Activated CD4-positive, alpha-beta T cell treated with anti-CD3 and anti-CD28 coated beads, Interleukin-2, amount 50 U/mL, for 1 hour (primary cell): ENCODE measurements around the gene CD63.

Source experiments
- DNase-seq: peaks from one replicate; pipeline ENCODE4 v3.0.0-alpha.2; 2020

The CD63 gene

DNA sequence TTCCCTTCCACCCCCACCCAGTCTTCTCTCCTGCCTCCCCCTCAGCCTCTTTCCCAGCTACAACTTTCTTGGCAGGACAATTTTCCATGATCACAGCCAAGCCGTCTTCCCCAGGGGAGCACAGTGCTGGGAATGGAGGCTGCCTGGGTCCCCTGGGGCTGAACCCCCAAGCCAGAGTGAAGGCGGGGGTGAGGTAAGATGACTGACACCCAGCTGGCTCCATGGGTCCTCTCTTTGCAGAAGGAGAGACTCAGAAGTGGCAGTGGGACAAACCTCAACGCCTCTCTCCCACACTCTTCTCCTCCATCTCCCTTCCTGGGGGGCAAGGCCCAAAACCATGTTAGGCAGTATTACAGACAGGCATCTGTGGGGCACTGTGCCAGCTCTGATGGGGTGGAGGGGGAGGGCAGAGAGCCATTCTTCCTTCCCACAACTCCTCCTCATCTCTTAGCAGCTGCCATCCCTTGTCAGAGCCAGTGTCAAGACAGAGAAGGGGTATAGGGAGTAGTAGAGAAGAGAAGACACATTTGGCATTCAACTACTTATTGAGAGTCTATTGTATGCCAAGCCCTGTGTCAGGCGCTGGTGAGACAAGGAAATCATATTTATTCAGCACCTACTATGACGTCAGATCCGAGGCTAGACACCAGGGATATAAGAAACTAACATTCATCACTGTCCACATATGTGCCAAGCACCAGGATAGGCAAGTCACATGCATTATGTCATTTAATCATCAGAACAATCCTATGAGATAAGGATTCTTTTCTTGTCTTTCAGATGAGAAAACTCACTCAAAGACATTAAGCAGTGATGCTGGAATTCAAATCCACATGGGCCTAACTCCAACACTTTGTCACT is 24.7 kb downstream of the CD63 start:
- no peak for DNase-seq

DNA sequence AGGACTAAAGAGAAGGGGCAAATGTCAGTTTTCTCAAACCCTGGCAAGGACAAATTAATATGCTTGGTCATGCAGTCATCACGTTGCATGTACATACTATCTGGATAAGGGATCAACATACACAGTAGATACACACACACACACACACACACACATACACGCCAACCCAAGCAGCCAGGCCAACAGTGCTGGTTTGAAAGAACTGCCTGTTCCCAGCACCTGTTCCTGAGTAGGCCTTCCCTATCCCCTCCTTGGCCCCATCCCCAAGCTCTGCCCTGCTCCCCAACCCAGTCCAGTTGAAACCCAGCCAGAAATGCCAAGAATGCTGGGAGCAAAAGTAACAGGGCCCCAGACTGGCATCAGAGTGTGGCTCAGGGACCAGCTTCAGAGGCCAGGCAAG is 25.5 kb downstream of the CD63 start:
- DNase-seq: no peak

DNA sequence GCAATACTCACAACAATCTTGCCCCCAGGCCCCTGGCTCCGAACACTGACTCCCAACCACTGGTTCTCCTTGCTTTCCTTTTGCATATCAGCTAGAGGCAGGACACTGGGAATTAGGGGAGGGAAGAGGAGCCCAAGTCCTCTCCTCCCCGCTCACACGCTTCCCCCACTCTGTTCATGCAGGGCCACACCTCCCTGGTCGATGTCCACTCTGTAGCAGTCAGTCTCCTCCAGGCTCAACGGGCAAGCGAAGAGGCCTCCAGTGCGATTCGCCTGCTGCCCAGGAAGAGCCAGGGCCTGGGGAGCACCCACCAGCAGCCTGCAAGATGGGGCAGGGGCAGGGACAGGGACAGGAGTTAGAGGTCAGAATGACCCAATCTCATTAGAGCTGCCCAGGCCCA is 25.9 kb downstream of the CD63 start:
- no peak for DNase-seq

DNA sequence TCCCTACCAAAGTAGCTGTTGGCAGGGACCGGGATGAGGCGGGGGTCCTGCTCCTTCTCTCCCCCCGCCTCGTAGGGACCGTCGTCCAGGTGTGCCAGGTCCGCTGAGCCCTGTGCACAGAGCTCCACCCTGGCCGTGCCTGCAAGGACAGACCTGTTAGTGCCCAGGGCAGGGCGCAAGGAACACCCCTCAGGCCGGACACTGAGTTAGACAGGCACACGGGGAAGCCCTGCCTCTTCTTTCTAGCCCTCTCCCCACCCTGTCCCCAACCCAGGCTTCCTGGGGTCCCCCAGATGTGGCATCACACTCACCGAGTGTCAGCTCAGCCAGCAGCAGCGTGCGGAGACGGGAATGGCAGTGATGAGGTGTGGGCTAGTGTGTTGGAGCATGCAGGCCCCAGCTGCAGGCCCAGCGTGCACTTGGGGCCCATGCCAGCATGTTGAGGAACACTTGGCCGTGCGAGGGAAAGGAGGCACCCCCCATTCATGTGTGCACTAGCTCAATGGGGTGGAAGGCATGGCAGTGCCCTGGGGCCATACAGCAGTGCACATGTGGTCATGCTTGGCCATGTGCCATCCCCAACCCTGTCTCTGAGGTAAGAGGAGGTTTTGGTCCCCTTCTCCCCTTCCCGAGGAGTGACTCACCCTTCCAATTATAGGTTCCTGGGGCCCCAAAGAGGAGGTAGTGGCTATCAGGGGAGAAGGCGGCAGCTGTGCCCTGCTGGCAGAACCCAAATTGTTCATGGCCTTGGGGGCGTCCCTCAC is 28.4 kb downstream of the CD63 start:
- DNase-seq: no peak

DNA sequence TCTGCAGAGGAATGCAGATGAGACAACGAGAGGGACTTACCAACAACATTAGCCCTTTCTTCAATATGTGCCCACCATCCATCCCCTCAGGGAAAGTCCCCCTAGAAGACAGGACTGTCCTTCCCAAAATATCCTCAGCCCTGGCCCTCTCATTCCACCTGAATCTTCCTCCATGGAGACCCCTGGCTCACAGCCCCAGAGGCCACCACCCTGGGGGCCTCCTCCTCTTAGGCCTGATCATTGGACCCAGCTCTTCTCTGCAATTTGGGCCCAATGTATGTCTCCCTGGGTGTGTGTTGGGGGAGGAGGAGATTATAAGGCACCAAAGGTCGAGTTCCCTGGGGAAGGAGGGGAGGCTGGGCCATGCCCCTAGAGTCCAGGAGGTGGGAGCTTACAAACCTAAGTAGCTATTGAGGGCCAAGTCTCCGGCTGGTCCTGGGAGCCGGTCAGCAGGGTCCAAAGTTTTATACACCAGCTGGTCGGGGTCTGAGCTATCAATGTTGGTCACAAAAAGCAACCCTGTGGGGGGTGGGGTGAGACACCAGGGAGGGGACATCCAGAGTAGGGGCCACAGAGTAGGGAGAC is 29.2 kb downstream of the CD63 start:
- DNase-seq: no peak

DNA sequence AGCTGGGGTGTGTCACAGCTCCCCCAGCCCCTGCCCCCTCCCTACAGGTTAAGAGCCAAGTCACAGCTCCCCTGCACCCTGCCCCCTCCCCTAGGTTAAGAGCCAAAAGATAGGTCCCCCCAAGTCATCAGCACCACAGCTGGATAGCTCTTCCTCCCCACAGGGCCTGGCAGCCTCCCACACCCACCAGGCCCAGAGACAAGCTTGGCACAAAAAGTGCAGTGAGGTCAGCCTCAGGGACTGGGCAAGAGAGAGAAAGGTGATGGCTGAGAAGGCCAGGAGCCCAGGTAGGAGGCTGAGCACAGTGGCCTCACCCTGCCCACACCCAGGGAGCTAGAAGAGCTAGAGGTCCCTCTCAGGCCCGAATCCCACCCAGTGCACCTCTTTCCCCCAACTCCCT is 29.8 kb downstream of the CD63 start:
- no peak for DNase-seq

DNA sequence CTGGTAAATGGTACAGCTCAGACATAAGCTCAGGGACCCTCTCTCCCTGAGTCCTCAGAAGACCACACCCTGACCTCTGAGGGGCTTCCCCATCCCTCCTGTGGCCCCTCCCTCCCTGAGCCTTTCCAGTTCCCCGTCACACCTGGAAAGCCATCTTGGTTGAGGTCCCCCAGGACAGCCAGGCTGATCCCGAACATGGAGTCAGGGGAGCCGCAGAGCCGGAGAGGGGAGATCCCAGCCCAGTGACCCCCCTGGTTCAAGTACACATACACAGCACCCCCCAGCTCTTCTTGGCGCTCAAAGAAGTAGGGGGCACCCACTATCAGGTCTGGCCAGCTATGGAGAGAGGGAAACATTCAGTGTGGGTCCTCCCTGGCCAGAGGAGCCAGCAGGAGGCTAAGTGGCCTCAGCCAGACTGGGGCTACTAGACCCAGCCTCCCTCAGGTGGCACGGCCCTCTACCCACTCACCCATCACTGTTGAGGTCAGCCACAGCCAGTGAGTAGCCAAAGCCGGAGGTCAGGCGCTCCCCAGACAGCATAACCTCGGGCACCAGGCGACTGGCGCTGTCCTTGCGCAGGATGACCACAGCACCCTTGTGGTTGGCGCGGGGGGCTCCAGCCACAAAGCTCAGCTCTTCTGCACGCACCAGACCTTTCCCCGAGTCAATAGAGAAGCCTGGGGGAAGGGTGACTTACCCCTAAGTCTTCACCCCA is 30.4 kb downstream of the CD63 start:
- no peak for DNase-seq

DNA sequence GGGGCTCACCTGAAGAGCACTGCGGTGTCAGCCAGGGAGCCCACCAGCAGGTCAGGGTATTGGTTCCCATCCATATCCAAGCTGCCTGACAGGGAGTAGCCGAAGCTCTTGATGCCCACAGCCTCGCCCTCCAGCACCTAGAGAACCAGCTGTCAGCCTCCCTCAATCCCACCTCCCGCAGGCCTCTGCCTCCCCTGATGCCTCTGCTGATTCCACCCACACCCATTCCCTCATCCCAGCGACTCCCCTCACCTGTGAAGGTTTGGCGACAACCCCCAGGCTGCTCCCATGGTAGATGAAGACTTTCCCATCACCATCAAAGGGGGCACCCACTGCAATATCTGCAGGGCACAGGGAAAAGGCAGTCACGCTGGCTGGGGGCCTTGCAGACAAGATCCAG is 31.1 kb downstream of the CD63 start:
- no peak for DNase-seq

DNA sequence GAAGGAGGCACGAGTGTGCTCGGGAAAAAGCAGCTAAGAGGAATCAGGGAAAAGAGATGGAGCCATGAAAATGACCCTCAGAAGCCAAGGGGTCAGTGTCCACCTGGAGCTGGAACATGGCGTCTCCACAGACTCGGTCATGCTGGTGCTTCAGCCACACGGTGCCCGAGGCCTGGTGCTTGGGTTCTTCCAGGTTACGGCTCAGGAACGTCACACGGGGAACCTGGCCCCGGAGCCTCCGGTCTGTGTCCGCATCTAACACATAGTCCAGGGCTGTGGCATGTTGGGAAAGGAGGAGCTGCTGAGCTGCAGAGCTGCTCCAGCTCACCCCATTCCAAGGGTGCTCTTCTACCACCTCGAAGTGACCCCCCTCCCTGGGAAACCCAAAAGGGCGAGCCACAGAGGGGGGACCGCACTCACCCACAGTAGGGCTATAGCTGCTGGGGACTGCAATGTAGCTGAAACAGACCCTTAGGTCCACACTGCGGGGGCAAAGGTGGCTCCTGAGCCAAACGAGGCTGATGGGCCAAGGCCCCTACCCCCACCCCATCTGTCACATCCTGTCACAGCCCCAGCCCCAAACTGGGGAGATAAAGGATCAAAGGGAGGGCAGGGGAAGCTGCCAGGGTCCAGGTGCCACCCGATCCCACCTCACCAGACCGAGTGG is 31.9 kb downstream of the CD63 start:
- DNase-seq: no peak

DNA sequence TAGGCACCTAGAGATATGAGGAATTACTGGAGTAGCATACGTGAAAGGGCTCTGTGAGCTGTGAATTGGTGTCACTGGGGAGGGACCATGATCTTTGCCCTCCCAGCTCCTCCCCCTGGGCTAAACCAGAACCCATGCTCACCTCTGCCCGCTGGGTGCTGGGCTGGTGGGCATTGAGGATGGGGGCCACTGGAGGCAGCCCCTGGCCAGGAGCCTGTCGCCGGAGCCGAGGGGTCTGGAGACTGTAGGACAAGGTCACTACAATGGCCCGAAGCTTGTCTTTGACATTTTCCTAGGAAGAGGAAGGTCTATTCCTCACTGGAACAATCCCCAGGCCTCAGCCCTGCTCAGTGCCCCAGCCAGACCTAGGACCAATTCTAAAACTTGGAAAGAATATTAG is 32.7 kb downstream of the CD63 start:
- DNase-seq: no peak

DNA sequence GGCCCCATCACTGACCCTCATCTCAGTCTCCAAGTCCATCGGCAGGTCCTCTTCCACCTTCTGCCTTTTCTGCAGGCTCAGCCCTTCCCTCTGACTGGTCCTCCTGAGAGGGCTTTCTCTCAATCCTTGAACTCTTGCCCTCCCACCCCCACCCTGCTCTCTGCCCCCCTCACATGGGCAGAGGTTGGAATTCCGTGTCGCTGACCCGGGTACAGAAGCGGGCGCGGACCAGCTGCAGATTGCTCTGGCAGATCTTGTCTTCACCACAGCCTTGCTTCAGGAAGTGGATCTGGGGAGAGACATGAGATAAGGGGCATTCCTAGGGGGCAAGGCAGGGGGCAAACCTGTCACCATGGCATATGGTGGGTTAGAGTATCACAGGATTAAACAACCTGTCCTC is 33.5 kb downstream of the CD63 start:
- no peak for DNase-seq

DNA sequence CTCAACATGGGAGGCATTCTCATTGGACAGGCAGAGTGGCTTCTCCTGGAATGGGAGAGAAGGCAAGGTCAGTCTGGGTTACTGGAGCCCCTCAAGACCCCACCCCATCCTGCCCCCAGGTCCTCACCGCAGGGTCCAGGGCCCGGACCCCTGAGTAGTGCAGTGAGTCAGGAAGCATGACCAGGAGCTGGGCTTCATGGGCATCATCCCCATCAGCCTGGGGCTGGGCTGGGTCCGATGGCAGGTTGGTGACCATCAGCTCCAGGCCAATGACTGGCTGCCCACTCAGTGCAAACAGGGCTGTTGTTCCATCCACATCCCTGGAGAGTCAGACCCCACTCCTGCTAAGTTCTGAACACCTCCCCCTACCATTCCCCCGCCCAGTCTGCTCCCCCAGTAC is 34.2 kb downstream of the CD63 start:
- DNase-seq: no peak

DNA sequence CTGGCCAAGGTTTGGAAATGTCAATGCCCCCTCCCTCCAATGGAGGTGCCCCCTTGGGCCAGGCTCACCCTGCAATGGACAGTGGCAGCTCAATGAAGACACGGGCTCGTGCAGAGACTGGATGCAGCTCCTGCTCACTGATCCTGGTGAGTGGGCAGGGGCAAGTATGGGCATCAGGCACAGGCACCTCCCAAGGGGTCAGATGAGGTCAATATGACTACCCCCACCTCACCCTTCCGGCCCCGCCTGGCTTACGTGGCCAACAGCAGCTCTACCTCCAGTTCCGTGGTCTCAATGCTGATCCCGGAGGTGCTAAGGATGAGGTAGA is 34.7 kb downstream of the CD63 start:
- no peak for DNase-seq

DNA sequence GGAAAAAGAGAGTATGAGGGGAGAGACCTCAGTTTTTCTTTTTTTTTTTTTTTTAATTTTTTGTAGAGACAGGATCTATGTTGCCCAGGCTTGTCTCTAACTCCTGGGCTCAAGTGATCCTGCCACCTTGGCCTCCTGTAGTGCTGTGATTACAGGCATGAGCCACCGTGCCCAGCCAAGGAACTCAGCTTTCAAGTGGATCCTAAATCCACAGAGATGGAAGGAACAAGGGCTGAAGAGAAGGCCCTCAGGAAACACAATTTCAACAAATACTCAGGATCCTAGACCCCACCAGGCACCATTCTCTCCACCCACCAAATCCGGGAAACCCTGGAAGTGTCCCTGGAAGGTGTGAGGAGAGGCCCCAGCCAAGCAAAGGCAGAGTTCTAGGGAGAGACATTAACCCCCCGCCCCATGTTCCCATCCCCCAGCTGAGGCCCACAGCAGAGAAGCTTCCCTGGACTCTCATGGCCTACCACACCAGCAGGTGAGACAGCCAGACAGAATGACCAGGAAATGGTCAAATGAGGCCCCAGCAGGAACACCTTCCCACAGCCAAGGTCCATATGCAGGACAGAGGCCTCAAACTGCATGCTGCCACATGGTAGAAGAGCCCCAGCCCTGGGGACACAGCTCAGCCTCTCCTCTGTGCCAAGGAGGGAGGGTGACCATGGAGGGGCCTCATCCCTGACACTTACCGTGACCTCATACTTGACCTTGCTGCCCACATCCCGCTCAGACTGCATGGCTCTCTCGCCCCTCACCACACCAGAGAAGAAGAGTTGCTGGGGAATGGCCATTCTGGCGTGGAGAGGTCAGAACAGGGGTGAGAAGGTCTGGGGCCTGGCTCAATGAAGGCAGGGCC is 35.3 kb downstream of the CD63 start:
- DNase-seq: no peak

DNA sequence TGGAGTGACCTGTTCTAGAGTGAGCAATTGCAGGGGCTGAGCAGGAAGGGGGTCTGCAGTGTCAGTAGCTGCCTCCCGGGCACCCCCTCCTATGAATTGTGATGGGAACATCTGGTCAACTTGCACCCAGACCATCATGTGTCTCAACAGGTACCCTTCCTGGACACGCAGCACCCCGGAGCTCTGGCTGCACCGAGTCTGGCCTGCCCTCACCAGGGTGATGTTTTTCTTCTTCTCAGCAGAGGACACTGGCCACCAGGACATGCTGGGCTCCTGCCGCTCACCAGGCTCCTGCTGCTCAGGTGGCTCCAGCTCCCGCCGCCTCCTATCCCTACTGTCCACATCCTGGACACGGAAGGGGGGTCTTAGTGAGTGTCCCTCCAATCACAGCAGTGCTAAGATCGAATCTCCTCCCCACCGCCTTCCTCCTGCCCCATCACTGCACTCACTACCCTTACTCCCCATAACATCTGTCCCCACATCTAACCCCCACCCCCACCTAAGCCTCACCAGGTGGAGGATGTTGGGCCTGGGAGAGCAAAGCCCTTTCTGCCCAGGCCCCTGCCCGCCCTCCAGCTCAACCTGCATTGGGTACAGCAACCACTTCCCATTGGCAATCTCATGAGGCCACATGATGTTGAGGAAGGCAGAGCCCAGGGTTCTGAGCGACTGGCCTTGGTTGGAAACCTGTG is 36.0 kb downstream of the CD63 start:
- DNase-seq: no peak

DNA sequence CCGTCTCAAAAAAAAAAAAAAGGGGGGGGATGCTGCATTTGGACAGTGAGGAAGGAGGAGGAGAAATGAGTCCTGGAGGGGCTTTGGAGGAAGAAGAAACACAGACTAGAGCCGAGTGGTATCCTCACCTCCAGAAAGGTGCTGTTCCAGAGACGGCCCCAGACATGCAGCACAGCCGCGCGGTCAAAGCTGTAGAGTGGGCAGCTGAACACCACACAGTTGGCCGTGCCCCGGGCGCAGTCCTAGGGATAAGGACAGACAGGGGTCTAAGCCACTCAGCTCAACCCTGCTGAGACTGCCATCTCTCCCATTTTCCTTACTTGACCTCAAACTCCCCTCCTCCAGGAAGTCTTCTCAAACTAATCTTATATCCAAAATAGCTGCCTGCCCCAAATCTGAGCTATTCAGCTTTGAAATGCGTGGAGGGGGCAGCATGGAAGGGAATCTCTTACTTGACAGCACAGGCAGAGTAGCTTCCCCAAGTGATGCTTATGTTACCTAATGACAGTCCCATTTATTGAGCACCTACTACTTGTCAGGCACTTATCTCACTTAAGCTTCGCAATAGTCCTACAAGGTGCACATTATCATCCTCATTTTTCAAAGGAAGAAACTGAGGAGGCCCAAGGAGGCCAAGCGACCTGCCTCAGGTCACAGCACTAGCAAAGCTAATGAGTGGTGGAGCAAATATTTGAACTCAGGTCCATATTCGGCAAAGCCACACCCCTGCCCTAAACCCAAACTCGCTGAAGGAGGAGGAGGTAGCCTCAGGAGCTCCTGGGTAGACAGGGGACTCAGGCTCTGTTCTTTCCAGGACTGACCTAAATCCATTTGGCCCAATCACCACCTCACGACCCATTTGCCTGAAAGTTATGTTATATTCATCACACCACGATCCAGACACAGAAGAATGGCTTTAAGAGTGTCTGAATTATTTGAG is 39.8 kb downstream of the CD63 start:
- no peak for DNase-seq

DNA sequence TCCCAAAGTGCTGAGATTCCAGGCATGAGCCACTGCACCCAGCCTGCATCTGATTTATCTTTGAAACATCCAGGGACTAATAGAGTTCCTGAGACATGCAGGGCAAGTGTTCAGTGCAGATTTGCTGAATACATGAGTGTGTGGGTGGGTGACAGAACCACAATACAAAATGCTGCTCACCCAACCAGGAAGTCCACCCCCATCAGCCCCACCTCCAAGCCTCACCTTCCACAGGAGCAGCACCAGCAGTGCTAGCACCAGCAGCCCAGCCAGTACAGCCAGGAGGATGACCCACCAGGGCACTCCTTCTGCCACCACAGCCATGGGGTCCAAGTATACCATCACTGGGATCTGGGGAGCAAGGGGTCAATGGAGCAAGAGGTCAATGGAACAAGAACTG is 41.1 kb downstream of the CD63 start:
- no peak for DNase-seq

DNA sequence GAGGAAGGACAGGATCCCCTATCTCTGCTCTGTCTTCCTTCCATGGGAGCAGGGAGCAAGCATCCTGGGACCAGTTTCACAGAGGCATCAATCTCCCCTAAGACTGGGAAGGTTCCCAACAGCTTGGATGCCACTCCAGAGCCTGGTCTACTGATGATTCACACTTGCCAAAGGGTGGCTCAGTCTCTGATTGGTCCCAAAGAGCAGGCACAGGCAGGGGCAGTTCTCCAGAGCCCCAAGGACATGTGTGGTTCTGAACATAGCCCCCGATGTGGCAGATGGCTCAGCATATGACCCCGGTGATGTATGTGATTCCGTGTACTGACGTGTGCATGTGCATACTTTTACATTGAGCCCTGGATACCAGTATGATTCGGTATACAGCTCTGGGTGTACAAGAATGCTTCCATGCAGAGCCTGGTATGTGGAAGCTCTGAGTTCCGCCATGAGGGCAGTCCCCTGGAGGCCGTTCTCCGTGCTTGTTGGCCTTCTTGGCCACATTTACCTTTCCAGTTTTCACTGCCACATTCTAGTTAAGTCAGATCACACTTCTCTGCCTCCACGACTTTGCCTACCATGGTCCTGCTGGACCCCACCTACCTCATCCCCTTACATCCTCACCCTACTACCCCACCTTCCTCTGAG is 42.3 kb downstream of the CD63 start:
- no peak for DNase-seq

DNA sequence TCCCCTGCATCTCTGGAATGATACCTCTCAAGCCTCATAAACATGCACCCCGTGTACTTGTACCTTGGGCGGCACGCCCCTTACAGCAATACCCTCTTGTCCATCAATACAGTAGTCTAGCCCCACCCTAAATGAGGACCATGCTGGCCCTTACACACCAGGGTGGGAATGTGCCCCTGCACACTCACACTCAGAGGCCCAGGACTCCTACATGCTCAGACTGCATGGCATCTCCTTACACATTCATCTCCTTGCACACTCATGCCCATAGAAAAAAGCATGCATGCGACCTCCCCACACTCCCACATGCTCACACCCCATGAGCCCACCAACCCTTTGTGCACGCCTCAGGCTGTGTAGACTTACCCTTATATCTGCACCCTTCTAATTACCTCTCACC is 43.1 kb downstream of the CD63 start:
- DNase-seq: no peak
